Activated CD4-positive, alpha-beta memory T cell treated with anti-CD3 and anti-CD28 coated beads for 36 hours (primary cell): ENCODE results near the gene TDP2. TPM values are rescaled to one million over a fixed set of nuclear protein-coding genes. Genes with fewer than 3 reads are reported as not detected.
"Not testable (repeated sequence)": the region's sequence is repeated elsewhere in the genome, so short reads cannot be mapped to it uniquely, and the experiment has no call there.

Experiments used
- CTCF ChIA-PET: fragments of 350-600 bp; sonication (Branson Sonifier 250); formaldehyde crosslinking; loops from one replicate; lab custom pipeline; 2021; ENCODE audit warnings: antibody characterized with exemption, inconsistent platforms; lab: Charles Lee
- POLR2A ChIA-PET: fragments of 350-600 bp; sonication (Branson Sonifier 250); formaldehyde crosslinking; loops from one replicate; lab custom pipeline; 2021; ENCODE audit warnings: antibody characterized with exemption; lab: Charles Lee
- DNase-seq: peaks from one replicate; pipeline ENCODE4 v3.0.0-alpha.2; 2020
- H3K27ac Mint-ChIP-seq: one replicate; pipeline ENCODE4 v1.8.0; 2021; ENCODE audit warnings: mixed read lengths
- H3K27me3 Mint-ChIP-seq: one replicate; pipeline ENCODE4 v1.8.0; 2021; ENCODE audit warnings: mixed read lengths
- H3K36me3 Mint-ChIP-seq: one replicate; pipeline ENCODE4 v1.8.0; 2021; ENCODE audit warnings: mixed read lengths
- H3K4me1 Mint-ChIP-seq: one replicate; pipeline ENCODE4 v1.8.0; 2021; ENCODE audit warnings: low read depth, mixed read lengths
- H3K4me3 Mint-ChIP-seq: one replicate; pipeline ENCODE4 v1.8.0; 2021; ENCODE audit warnings: mild to moderate bottlenecking, mixed read lengths
- H3K9me3 Mint-ChIP-seq: one replicate; pipeline ENCODE4 v1.8.0; 2021; ENCODE audit warnings: mixed read lengths
- intact Hi-C: fragments of 100-400 bp; cut with micrococcal nuclease; formaldehyde crosslinking; loops from one replicate; pipeline ENCODE4 v1.15.1; 2023
- total RNA-seq, 2 experiments: library from RNA; stranded (reverse); gene quantifications; one replicate each; pipeline ENCODE4 v1.2.3, GENCODE V29; 2021

The TDP2 gene
- total RNA-seq, 2 experiments from 2014 or later = 47.5 to 48.6 TPM

DNA sequence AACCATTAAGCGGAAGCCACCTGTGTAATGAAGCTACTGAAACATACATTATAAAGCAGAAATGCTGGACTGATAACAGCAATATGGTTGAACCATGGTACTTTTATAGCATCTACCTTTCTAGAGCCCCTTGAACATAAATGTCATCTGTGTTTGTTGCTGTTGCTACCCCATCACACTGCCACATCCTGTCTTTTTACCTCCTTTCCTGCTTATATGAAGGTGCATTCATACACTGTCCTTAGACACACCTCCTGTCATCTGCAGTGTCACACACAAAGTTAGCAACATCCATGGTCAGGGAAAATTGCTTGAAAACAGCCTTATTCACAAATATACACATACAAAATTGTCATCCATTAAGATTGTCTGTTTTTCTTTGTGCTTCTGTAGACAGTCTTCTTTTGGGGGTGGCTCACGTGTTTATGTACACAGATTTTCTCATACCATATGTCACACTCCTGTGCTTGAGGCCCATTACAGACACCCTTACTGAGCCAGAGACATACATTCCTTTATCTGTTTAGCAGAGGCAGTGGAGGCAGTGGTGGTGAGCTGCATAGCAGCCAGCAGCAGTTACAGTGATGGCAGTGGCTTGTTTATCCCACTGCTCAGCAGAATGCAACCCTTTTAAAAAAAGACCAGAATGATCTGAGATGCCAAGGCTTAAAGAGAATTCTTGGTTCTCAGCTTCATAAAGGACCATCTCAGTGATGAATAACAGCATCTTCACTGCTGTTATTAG, 26.3 kb upstream of the TDP2 start:
- intact Hi-C loops = loop anchor here (10.0 kb wide), 1 partner anchor 198 kb away; the partner anchor contains the start of gene ALDH5A1
- POLR2A ChIA-PET = no interaction called here
- no peaks in the 10 kb centered on the region for H3K27me3 Mint-ChIP-seq
- peaks cover 31% of the 10 kb centered on the region for H3K4me1 Mint-ChIP-seq
- peaks cover 2% of the 10 kb centered on the region for H3K36me3 Mint-ChIP-seq
- no peak overlapping the region for H3K27ac Mint-ChIP-seq
- H3K4me3 Mint-ChIP-seq = no peak overlapping the region
- CTCF ChIA-PET = interaction anchor here (6.0 kb wide), 1 partner anchor 110 kb away, joined by 62 read pairs; no protein-coding TSS in a partner anchor
- DNase-seq = no peak
- H3K9me3 Mint-ChIP-seq = no peaks in the 10 kb centered on the region

- no peaks in the 10 kb centered on the region for H3K27me3 Mint-ChIP-seq
- peaks cover 29% of the 10 kb centered on the region for H3K4me1 Mint-ChIP-seq
- CTCF ChIA-PET = interaction anchor here (6.0 kb wide), 1 partner anchor 109 kb away, joined by 62 read pairs; no protein-coding TSS in a partner anchor
- H3K36me3 Mint-ChIP-seq = peaks cover under 1% of the 10 kb centered on the region
- no peaks in the 10 kb centered on the region for H3K9me3 Mint-ChIP-seq
- no peak overlapping the region for H3K27ac Mint-ChIP-seq
- POLR2A ChIA-PET = no interaction called here
- intact Hi-C loops = loop anchor here (10.0 kb wide), 1 partner anchor 198 kb away; the partner anchor contains the start of gene ALDH5A1
- no peak for DNase-seq
- no peak overlapping the region for H3K4me3 Mint-ChIP-seq
These were observed 25.7 kb upstream of the TDP2 start for GRCh38 chr6:24692415-24692814.

GRCh38 chr6:24692003-24692402, 25.3 kb upstream of the TDP2 start:
- no peak for DNase-seq
- H3K4me3 Mint-ChIP-seq = no peak overlapping the region
- H3K27me3 Mint-ChIP-seq = no peaks in the 10 kb centered on the region
- intact Hi-C loops = loop anchor here (10.0 kb wide), 1 partner anchor 197 kb away; the partner anchor contains the start of gene ALDH5A1
- ChIA-PET CTCF (interaction anchor here (0.8 to 6.0 kb wide), 2 partner anchors 109 to 112 kb away, joined by 3 to 62 read pairs; no protein-coding TSS in a partner anchor), POLR2A (no interaction called here)
- H3K4me1 Mint-ChIP-seq = peaks cover 29% of the 10 kb centered on the region
- no peaks in the 10 kb centered on the region for H3K9me3 Mint-ChIP-seq
- H3K27ac Mint-ChIP-seq = no peak overlapping the region
- H3K36me3 Mint-ChIP-seq = peaks cover 3% of the 10 kb centered on the region

- intact Hi-C loops = loop anchor here (10.0 kb wide), 1 partner anchor 197 kb away; the partner anchor contains the start of gene ALDH5A1
- Mint-ChIP-seq H3K4me1 (peaks cover 29% of the 10 kb centered on the region), H3K4me3 (no peak overlapping the region), H3K36me3 (peaks cover 3% of the 10 kb centered on the region), H3K9me3 (no peaks in the 10 kb centered on the region), H3K27me3 (no peaks in the 10 kb centered on the region), H3K27ac (no peak overlapping the region)
- POLR2A ChIA-PET = no interaction called here
- CTCF ChIA-PET = interaction anchor here (0.8 to 6.0 kb wide), 2 partner anchors 108 to 112 kb away, joined by 3 to 62 read pairs; no protein-coding TSS in a partner anchor
- DNase-seq = no peak
These were observed 24.9 kb upstream of the TDP2 start for GRCh38 chr6:24691550-24691949.

DNA sequence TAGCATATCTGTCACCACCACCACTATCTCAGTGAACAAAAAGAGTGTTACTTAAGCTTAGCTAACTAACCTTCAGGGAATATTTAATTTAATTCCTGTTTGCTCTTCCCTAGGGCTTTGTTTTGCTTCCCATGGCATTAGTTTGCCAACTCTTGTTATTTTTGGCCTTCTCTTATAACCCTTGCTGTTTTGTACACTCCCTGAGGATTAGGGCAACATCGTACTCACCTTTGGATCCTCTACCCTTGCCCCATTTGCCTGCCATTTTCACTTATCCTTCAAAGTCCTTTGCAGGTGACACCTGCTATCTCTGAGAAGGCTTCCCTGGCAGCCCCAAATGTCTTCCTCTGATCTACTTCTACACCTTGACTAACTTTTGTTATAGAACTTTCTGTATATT, 23.9 kb upstream of the TDP2 start:
- Mint-ChIP-seq H3K27me3 (no peaks in the 10 kb centered on the region), H3K9me3 (no peaks in the 10 kb centered on the region), H3K36me3 (peaks cover 3% of the 10 kb centered on the region), H3K4me1 (peaks cover 20% of the 10 kb centered on the region), H3K4me3 (no peak overlapping the region), H3K27ac (no peak overlapping the region)
- intact Hi-C loops = loop anchor here (10.0 kb wide), 1 partner anchor 196 kb away; the partner anchor contains the start of gene ALDH5A1
- no peak for DNase-seq
- ChIA-PET POLR2A (no interaction called here), CTCF (interaction anchor here (6.0 kb wide), 1 partner anchor 108 kb away, joined by 62 read pairs; no protein-coding TSS in a partner anchor)

- no peak overlapping the region for H3K27ac Mint-ChIP-seq
- DNase-seq = no peak
- CTCF ChIA-PET = interaction anchor here (0.6 to 6.0 kb wide), 2 partner anchors 107 to 1313 kb away, joined by 3 to 62 read pairs; no protein-coding TSS in a partner anchor
- intact Hi-C loops = loop anchor here (10.0 kb wide), 1 partner anchor 195 kb away; the partner anchor contains the start of gene ALDH5A1
- peaks cover 3% of the 10 kb centered on the region for H3K36me3 Mint-ChIP-seq
- H3K4me3 Mint-ChIP-seq = no peak overlapping the region
- H3K9me3 Mint-ChIP-seq = no peaks in the 10 kb centered on the region
- POLR2A ChIA-PET = no interaction called here
- no peaks in the 10 kb centered on the region for H3K27me3 Mint-ChIP-seq
- peaks cover 18% of the 10 kb centered on the region for H3K4me1 Mint-ChIP-seq
These were observed 23.3 kb upstream of the TDP2 start for GRCh38 chr6:24689964-24690363.

GRCh38 chr6:24686946-24687345, 20.2 kb upstream of the TDP2 start:
- Mint-ChIP-seq H3K9me3 (no peaks in the 10 kb centered on the region), H3K36me3 (peaks cover 3% of the 10 kb centered on the region), H3K4me1 (peaks cover 11% of the 10 kb centered on the region), H3K4me3 (no peak overlapping the region), H3K27me3 (no peaks in the 10 kb centered on the region), H3K27ac (no peak overlapping the region)
- POLR2A ChIA-PET = no interaction called here
- no peak for DNase-seq
- CTCF ChIA-PET = interaction anchor here (1.7 kb wide), 1 partner anchor 106 kb away, joined by 5 read pairs; no protein-coding TSS in a partner anchor
- intact Hi-C loops = no loop called here

- Mint-ChIP-seq H3K4me3 (no peak overlapping the region), H3K9me3 (no peaks in the 10 kb centered on the region), H3K36me3 (peaks cover 4% of the 10 kb centered on the region), H3K27me3 (no peaks in the 10 kb centered on the region), H3K27ac (no peak overlapping the region), H3K4me1 (peaks cover 6% of the 10 kb centered on the region)
- DNase-seq = no peak
- POLR2A ChIA-PET = no interaction called here
- intact Hi-C loops = no loop called here
- CTCF ChIA-PET = interaction anchor here (1.7 kb wide), 1 partner anchor 105 kb away, joined by 5 read pairs; no protein-coding TSS in a partner anchor
These were observed 19.7 kb upstream of the TDP2 start for GRCh38 chr6:24686408-24686807.

DNA sequence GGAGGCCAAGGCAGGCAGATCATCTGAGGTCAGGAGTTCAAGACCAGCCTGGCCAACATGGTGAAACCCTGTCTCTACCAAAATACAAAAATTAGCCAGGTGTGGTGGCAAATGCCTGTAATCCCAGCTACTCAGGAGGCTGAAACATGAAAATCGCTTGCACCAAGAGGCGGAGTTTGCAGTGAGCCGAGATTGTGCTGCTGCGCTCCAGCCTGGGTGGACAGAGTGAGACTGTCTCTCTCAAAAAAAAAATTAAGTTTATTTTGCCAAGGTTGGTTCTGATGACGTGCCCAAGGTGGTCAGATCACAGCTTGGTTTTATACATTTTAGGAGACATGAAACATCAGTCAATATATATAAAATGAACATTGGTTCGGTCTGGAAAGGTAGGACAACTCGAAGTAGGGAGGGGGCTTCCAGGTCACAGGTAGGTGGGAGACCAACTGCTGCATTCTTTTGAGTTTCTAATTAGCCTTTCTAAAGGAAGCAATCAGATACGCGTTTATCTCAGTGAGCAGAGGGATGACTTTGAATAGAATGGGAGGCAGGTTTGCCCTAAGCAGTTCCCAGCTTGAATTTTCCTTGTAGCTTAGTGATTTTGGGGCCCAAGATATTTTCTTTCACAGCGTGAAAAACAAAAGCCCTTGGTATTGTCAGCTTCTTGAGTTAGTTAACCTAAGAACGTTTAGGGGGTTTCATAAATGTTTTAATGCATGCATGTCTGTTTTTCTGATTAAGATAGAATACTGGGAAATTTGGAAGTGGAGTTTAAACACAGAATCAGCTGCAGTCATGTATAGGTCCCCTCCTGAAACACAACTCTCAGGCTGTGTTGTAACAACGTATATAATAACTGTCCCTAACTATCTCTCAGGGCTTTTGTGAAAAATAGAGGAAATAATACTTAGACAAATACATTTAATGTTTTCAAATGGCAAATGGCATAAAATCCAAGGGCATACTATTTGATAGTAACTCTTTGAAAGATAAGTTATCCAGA, 16.9 kb upstream of the TDP2 start:
- Mint-ChIP-seq H3K36me3 (peaks cover 4% of the 10 kb centered on the region), H3K4me1 (no peaks in the 10 kb centered on the region), H3K4me3 (no peak overlapping the region), H3K27me3 (no peaks in the 10 kb centered on the region), H3K27ac (no peak overlapping the region), H3K9me3 (no peaks in the 10 kb centered on the region)
- DNase-seq = no peak
- intact Hi-C loops = no loop called here
- ChIA-PET CTCF (interaction anchor here (2.5 kb wide), 1 partner anchor 102 kb away, joined by 15 read pairs; no protein-coding TSS in a partner anchor), POLR2A (no interaction called here)

DNA sequence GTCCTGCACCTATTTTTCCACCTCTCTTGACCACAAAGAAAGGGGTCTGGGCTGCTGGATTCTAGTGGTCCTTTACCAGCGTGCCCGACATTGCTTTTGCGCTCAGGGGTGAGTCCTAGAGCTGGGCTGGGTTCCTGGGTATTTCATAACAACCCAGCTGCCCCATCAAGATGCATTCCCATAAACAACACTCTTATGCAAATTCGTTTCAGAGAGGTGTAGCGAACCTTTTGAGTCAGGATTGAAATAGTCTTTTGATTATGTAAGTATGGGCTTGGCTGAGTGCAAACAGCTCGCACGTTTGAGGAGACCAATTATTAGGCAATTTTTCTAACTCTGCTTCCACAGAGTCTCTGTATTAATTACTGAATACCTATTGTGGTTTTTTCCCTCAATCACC, 13.9 kb upstream of the TDP2 start:
- no peak for DNase-seq
- ChIA-PET CTCF (interaction anchor here (1.4 kb wide), 1 partner anchor 100 kb away, joined by 3 read pairs; no protein-coding TSS in a partner anchor), POLR2A (no interaction called here)
- H3K27me3 Mint-ChIP-seq = no peaks in the 10 kb centered on the region
- no peaks in the 10 kb centered on the region for H3K4me1 Mint-ChIP-seq
- no peaks in the 10 kb centered on the region for H3K9me3 Mint-ChIP-seq
- intact Hi-C loops = no loop called here
- H3K4me3 Mint-ChIP-seq = no peak overlapping the region
- H3K36me3 Mint-ChIP-seq = peaks cover 1% of the 10 kb centered on the region
- H3K27ac Mint-ChIP-seq = no peak overlapping the region

- CTCF ChIA-PET, DNase-seq, H3K27me3 Mint-ChIP-seq, H3K4me1 Mint-ChIP-seq, POLR2A ChIA-PET, intact Hi-C loops, H3K36me3 Mint-ChIP-seq, H3K27ac Mint-ChIP-seq, H3K9me3 Mint-ChIP-seq, H3K4me3 Mint-ChIP-seq: not testable (repeated sequence)
These were observed 12.2 kb upstream of the TDP2 start for GRCh38 chr6:24678792-24679352.
